Measurements from ENCODE around the gene C20orf96.
A peak's percentile ranks its signal among the peaks of the same experiment; 100 is the strongest.
"Not testable (repeated sequence)": the region's sequence is repeated elsewhere in the genome, so short reads cannot be mapped to it uniquely, and the experiment has no call there.

The C20orf96 gene, protein sequence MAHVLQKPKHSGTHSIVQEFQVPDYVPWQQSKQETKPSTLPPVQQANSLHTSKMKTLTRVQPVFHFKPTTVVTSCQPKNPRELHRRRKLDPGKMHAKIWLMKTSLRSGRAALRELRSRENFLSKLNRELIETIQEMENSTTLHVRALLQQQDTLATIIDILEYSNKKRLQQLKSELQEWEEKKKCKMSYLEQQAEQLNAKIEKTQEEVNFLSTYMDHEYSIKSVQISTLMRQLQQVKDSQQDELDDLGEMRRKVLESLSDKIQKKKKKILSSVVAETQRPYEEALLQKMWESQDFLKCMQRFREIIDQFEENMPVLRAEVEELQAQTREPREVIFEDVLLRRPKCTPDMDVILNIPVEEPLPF

GRCh38 chr20:290084-290831 is at the start of gene C20orf96:
Gene C20orf96, minus strand, starts transcription at chr20:290750. Its CDS starts 140 bp downstream, at chr20:290610.
- DNase-seq = peak; percentile 94

- not testable (repeated sequence) for DNase-seq
Observed at GRCh38 chr20:336040-336439, 45.5 kb upstream of the C20orf96 start.

- DNase-seq = no peak
Observed at GRCh38 chr20:334578-334977, 44.0 kb upstream of the C20orf96 start.

DNA sequence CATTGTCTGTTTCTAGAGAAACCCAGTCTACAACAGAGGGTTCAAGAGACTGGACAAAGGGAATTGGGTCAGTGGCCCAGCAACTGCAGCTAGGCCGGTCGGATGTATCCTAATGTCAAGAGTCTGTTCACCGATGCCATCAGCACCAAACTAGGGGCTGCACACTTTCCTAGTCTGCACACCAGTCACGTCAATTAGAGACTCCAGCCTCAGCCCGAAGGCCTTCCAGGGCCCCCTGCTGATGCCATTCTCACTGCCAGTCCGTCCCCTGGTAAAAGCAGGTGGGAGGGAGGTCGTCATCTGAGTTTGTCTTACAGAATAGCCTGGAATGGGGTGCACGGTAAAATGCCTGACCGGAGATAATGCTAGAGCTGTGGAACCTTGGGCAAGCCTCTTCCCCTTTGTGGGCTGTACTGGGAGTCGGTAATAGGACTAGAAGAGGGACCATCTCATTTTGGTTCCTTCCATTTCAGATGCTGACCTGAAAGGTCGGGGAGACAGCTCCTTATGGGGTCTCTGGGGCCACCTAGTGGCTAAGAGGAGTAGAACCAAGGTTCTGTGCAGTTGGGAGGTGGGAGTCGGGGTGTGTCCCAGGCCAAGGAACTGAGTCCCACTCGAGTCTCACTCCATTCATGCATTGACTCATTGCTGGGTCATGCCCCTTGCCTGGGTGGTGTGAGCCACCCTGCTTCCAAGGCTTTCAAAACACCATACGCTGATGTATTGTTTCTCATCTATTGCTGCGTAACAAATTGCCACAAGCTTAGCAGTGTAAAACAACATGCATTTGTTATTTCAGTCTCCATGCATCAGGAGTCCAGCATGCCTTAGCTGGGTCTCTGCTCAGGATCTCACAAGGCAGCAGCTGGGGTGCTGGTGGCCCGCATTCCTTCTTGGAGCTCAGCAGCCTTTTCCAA is 39.9 kb upstream of the C20orf96 start:
- DNase-seq = peak; percentile 78

DNA sequence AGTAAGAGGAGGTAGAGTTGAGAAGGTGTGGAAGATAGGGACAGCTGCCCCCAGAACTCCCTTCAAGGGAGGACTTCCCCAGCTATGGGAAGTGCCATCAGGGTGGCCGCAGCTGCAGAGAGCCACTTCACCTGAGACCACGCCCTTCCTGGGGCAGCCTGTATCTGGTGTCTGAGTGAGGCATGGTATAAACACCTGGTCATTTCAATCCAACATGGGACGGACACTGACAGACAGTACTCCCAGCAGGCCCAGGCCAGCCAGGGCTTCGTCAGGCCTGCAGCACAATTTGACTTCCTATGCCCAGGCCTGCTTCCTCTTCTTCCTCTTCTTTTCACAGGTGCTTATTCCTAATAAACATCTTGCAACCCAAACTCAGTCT is 39.3 kb upstream of the C20orf96 start:
- DNase-seq = no peak

- DNase-seq = no peak
Observed at GRCh38 chr20:328975-329695, 38.6 kb upstream of the C20orf96 start.

DNA sequence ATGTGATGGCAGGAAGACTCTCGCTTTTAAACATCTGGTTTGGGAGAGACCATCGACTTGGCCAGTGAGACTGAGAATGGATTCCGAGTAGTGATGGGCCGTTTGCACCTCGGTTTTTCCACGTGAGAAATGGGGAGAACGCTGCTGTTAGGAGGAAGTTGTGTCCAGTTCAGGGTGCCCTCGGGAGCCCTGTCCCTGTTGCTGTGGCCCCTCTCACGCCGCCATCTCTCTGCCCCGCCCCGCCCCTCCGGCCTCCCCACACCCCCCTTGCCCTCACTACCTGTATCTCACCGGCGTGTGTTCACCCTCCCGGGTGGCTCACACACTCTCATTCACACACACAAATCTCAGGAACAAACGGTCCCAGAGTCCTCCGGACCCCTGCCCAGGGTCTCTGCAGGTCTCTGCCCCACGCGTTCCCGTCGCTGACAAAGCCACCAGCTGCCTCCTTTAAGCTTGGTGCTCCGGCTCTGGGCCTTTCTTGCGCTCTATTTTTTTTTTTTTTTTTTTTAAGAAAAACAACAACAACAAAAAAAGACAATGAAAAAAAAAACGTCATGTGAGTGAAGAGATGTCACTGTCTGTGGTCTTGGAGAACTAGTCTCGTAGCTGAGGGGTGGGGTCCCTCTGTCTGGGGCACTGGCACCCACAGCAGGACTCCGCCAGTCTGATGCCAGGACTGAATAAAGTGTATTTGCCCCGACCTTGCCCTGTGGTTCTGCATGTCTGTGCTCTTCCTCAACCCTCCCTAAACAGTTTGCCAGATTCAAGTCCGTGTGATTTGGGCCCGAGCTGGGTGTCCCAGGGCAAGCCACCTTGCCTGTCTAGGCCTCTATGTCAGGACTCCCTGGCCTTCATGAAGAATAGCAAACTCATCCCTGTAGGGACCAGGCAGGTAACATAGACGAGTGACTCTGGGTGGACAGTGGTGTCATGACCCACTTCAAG is 37.8 kb upstream of the C20orf96 start:
- no peak for DNase-seq

- DNase-seq = peak; percentile 94
Observed at GRCh38 chr20:327186-328026, 36.9 kb upstream of the C20orf96 start.

DNA sequence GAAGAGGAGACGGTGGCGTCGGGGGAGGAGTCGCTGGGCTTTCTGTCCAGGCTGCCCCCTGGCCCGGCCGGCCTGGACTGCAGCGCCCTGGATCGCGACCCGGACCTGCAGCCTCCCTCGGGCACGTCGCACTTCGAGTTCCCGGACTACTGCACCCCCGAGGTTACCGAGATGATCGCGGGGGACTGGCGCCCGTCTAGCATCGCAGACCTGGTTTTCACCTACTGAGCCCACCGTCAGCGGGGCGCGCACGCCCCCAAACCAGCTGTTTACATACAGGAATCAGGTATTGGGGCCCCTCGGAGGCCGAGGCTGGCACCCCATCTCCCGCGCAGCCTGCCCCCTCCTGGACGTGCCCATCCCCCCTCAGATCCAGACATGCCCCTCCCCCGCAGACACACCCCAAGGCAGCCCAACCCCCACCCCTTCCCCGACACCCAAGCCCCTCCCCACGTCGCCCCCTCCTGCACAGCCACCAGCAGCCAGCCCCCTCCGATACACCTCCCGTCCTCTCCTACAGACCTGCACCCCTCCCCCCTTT is 36.2 kb upstream of the C20orf96 start:
- DNase-seq = peak; percentile 73

DNA sequence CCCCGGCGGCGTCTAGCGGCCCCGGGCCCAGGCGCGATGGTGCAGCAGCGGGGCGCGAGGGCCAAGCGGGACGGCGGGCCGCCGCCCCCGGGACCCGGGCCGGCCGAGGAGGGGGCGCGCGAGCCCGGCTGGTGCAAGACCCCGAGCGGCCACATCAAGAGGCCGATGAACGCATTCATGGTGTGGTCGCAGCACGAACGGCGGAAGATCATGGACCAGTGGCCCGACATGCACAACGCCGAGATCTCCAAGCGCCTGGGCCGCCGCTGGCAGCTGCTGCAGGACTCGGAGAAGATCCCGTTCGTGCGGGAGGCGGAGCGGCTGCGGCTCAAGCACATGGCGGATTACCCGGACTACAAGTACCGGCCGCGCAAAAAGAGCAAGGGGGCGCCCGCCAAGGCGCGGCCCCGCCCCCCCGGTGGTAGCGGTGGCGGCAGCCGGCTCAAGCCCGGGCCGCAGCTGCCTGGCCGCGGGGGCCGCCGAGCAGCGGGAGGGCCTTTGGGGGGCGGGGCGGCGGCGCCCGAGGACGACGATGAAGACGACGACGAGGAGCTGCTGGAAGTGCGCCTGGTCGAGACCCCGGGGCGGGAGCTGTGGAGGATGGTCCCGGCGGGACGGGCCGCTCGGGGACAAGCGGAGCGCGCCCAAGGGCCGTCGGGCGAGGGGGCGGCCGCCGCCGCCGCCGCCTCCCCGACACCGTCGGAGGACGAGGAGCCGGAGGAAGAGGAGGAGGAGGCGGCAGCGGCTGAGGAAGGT is 35.5 kb upstream of the C20orf96 start:
- peak; percentile 85 for DNase-seq

DNA sequence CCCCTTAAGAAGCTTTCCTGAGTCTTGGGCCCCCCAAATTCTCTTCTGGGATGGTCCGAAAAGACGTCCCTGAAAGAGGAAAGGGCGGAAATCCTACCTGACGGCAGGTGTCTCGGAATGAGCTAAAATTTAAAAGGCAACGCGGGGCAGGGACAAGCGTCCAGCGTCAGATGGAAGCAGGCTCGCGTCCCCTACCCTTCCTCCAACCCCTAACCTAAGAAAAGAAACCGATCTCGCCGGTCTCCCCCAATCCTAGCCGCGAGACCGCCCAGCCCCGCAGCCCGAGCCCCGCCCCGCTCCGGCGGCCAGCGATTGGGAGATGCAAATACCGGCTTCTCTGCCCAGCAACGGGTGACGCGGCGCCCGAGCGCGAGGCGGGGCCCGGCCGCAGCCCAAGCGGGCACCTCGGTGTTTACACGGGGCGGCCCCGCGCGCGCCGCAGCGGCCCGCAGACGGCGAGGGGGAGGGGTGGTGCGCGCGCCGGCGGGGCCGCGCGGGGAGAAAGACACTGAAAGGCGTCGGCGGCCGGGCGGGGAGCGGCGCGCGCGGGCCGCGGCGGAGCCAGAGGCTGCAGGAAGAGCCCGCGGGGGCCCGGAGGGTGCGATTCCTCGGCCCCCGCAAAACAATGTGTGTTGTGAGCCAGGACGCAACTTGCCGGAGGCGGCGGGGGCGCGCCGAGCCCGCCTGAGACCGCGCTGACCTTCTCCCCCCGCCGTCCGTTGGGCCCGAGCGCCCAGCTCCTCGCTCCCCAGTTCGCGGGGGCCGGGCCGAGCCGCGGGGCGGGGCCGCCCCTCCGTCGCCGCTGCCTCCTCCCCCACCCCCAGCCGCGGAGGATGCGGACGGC is 34.7 kb upstream of the C20orf96 start, which contains the start of gene SOX12:
Gene SOX12 (plus strand): TSS at position 508 of the 844 bp plus-strand sequence. CDS start 373 bp downstream, outside the sequence.
- peak; percentile 98 for DNase-seq

GRCh38 chr20:324177-325044 is 33.9 kb upstream of the C20orf96 start:
- DNase-seq = peak; percentile 95

GRCh38 chr20:316316-317068 is 25.9 kb upstream of the C20orf96 start:
- DNase-seq = no peak

DNA sequence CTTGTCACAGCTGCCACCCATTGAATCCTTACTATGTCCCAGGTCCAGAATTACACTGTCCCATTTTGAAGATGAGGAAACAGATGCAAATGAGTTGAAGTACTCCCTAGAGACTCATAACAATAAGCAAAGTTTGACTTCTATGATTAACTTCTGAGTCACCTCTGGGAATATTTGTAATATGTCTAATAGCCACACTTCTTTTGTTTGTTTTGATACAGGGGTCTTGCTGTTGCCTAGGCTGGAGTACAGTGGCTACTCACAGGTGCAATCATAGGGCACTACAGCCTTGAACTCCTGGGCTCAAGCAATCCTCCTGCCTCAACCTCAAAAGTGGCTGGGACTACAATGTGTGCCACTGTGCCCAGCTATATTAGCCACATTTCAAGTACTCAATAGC is 23.4 kb upstream of the C20orf96 start:
- DNase-seq = no peak

GRCh38 chr20:313402-313801 is 22.9 kb upstream of the C20orf96 start:
- no peak for DNase-seq

DNA sequence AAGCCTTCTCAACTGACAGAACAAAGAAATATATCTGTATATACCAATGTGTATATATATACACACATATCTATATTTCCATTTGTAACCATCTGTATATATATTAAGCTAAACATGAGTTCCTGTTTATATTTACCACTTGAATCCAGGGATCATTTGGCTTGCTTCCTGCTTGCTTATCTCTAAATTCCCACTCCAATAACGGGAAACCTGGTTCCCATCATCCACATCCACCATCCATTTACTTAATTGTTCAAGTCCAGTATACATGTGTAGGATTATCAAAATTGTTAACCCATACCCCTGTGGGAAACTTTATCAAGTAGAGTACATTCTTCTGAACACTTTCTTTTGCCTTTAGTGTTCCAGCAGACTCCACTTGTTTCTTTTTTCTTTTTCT is 22.3 kb upstream of the C20orf96 start:
- DNase-seq = no peak

Data from islet precursor cell (in vitro differentiated cells).